ENCODE results near the gene LOX. TPM values are rescaled to one million over a fixed set of nuclear protein-coding genes. Genes with fewer than 3 reads are reported as not detected.
A peak's percentile ranks its signal among the peaks of the same experiment; 100 is the strongest.

The LOX gene
- total and polyA plus RNA-seq, 9 of the 15 experiments (the other 6 are each of a cell fraction or from before 2014, with no cell fraction given) = 0.06 to 0.09 TPM; not detected in 7

GRCh38 chr5:122053181-122054109 is 24.6 kb downstream of the LOX start:
- no TSS peak for BruUV-seq (replicated peaks)
- H3K9me1 ChIP-seq (ENCODE audit: control insufficient read depth, insufficient read depth, low read length) = no peaks in the 10 kb centered on the region
- CTCF ChIA-PET (ENCODE audit: low intra/inter-chr PET ratio) = no interaction called here
- intact Hi-C loops (cut with micrococcal nuclease) = no loop called here
- POLR2A ChIA-PET = interaction anchor here (0.9 to 1.7 kb wide), 2 partner anchors 10 to 12 kb away, joined by 3 to 4 read pairs; no protein-coding TSS in a partner anchor
- DNase-seq (ENCODE audit: extremely low read depth in 1 of 4, low spot score in 3 of 4) (no peak), ATAC-seq (no peak), FAIRE-seq (no peak)
- H2AFZ ChIP-seq (ENCODE audit: low read depth, low read length) = no peak overlapping the region
- H4K20me1 ChIP-seq (replicated peaks; ENCODE audit: control insufficient read depth, insufficient read depth, low read length) = no peaks in the 10 kb centered on the region
- H3K4me3 ChIP-seq = no peak overlapping the region
- no peaks in the 10 kb centered on the region for H3K36me3 ChIP-seq (ENCODE audit: control insufficient read depth, insufficient read depth, low read length)
- no peaks in the 10 kb centered on the region for H3K4me1 ChIP-seq (replicated peaks in 1 of 2; ENCODE audit: control insufficient read depth in 2 of 2, insufficient read depth in 2 of 2, low read length in 2 of 2)
- no peaks in the 10 kb centered on the region for H3K9me3 ChIP-seq (replicated peaks; ENCODE audit: control insufficient read depth, insufficient read depth, low read depth, low read length)
- no peak overlapping the region for H3K27ac ChIP-seq (ENCODE audit: extremely low read depth, low read depth, low read length)
- H3K27me3 ChIP-seq (ENCODE audit: control insufficient read depth in 2 of 2, insufficient read depth in 2 of 2, low read length in 2 of 2) = no peaks in the 10 kb centered on the region
- H3K9ac ChIP-seq (ENCODE audit: insufficient read depth in 1 of 2, low read depth in 2 of 2, low read length in 2 of 2) = 0 out of 4 replicates have a peak overlapping the region, but pooled peaks of 1 of the 2 experiments have one; percentile 7
- in situ Hi-C loops (cut with MboI) = no loop called here
- 63% methylated on average over 2 of the region's 4 CpGs for WGBS (ENCODE audit: insufficient coverage, low coverage, missing lambda C conversion rate)
- no peak overlapping the region for H3K4me2 ChIP-seq (ENCODE audit: insufficient read depth, low read length)
- no peaks in the 10 kb centered on the region for H3K79me2 ChIP-seq (ENCODE audit: control insufficient read depth, insufficient read depth, low read length)
- TF ChIP-seq ZNF512 (tag; IDR thresholded peaks at IDR 0.05) (no peak), HDAC3 (IDR thresholded peaks at IDR 0.05; ENCODE audit: borderline replicate concordance, partially characterized antibody) (no peak), ZNF507 (tag; conservative IDR thresholded peaks at IDR 0.05) (no peak), NR2C1 (IDR thresholded peaks at IDR 0.05) (no peak), NR2C1 (tag; IDR thresholded peaks at IDR 0.05) (no peak), GATAD2A (IDR thresholded peaks at IDR 0.05) (no peak), ZEB2 (IDR thresholded peaks at IDR 0.05) (no peak), MIER1 (IDR thresholded peaks at IDR 0.05; ENCODE audit: low read depth) (no peak), ZBTB43 (CRISPR knock-in tag; IDR thresholded peaks at IDR 0.05) (no peak), ZSCAN29 (IDR thresholded peaks at IDR 0.05) (no peak), CUX1 (CRISPR knock-in tag; IDR thresholded peaks at IDR 0.05) (no peak), CREM (IDR thresholded peaks at IDR 0.05; ENCODE audit: low read depth) (no peak), ZNF165 (CRISPR knock-in tag; IDR thresholded peaks at IDR 0.05; ENCODE audit: borderline replicate concordance) (no peak), ZNF766 (CRISPR knock-in tag; conservative IDR thresholded peaks at IDR 0.05) (no peak)
- TF ChIP-seq, protein P1, sequence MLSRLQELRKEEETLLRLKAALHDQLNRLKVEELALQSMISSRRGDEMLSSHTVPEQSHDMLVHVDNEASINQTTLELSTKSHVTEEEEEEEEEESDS (CRISPR knock-in tag; IDR thresholded peaks at IDR 0.05) = no peak

All from K562 (cell line).